Suprapubic skin (tissue), 3 donors: ENCODE data around the gene ZBTB22.
"Not testable (repeated sequence)": the region's sequence is repeated elsewhere in the genome, so short reads cannot be mapped to it uniquely, and the experiment has no call there.

Source experiments
- CTCF ChIP-seq, 2 donors: fragments of 200-600 bp in 1 of 2; fragments of 450-650 bp in 1 of 2; sonication (generic) in 1 of 2; IDR thresholded peaks; one replicate each; pipeline ENCODE4 v1.5.1; 2016 to 2019; ENCODE audit warnings: antibody characterized with exemption in 2 of 2, mild to moderate bottlenecking in 1 of 2, moderate library complexity in 1 of 2
- EP300 ChIP-seq: sonication (generic); formaldehyde crosslinking; IDR thresholded peaks from one replicate; pipeline ENCODE4 v1.6.1; 2017; ENCODE audit warnings: antibody characterized with exemption
- POLR2A ChIP-seq, 2 donors: fragments of 450-650 bp; IDR thresholded peaks; one replicate each; pipeline ENCODE4 v1.6.1; 2017; ENCODE audit warnings: antibody characterized with exemption in 2 of 2, mild to moderate bottlenecking in 2 of 2, moderate library complexity in 2 of 2

- not testable (repeated sequence) for TF ChIP-seq CTCF (IDR thresholded peaks at IDR 0.05); POLR2A (IDR thresholded peaks at IDR 0.05); EP300
These were observed 38.3 kb upstream of the ZBTB22 start for GRCh38 chr6:33355860-33356259.
